Heart left ventricle (tissue), 13 donors: Measurements from ENCODE around the gene OR2V1.

Source experiments
- CTCF ChIP-seq, 12 donors: fragments of 200-600 bp; sonication (generic) in 4 of 12; IDR thresholded peaks; one replicate each; pipeline versions ENCODE4 v1.5.0 to v1.8.0; 2018 to 2022; ENCODE audit warnings: antibody characterized with exemption in 12 of 12, mild to moderate bottlenecking in 5 of 12
- POLR2A ChIP-seq, 2 donors: fragments of 450-650 bp; IDR thresholded peaks; one replicate each; pipeline ENCODE4 v1.6.1; 2017; ENCODE audit warnings: antibody characterized with exemption in 2 of 2, mild to moderate bottlenecking in 2 of 2, moderate library complexity in 2 of 2
- donor health status: ischemic (EF 13 %, LVEDD 7.1; RV severe dilation, severe dysfunction).
- donor health status: DM: no; HTN: yes; CAD: no.
- donor health status: DM: no; HTN: no; CAD: no.
- donor health status: ischemic (EF 25% LVEDD 6.9; RV normal size, moderate dysfunction).
- donor health status: ischemic (EF 25% LVEDD 5.7; RV mildly dilated, moderate dysfunction).
- donor health status: ischemic (EF 35%, LVEDD 5.7; RV mildly dilated, moderate dysfunction).
- donor health status: nonischemic (EF 11% LVEDD 7.7; RV severe dilation, severe dysfunction).
- donor health status: DM: yes; HTN: yes; CAD: no.
- donor health status: PGD.
- donor health status: ischemic (EF 29% LVEDD 5.4; RV normal size, mild dysfunction).
- donor health status: nonischemic (EF 23%, LVEDD 6.1; RV moderate dilation, normal function).

- no peak for TF ChIP-seq CTCF (IDR thresholded peaks at IDR 0.05)
- TF ChIP-seq POLR2A (IDR thresholded peaks at IDR 0.05) = no peak
These were observed 12.6 kb downstream of the OR2V1 start for GRCh38 chr5:181118369-181118768.
